ENCODE measurements around the gene SLC12A8. TPM values are rescaled to one million over a fixed set of nuclear protein-coding genes. Genes with fewer than 3 reads are reported as not detected.

Gene SLC12A8
- total RNA-seq, 1 experiment from 2014 or later: 7.1 TPM

DNA sequence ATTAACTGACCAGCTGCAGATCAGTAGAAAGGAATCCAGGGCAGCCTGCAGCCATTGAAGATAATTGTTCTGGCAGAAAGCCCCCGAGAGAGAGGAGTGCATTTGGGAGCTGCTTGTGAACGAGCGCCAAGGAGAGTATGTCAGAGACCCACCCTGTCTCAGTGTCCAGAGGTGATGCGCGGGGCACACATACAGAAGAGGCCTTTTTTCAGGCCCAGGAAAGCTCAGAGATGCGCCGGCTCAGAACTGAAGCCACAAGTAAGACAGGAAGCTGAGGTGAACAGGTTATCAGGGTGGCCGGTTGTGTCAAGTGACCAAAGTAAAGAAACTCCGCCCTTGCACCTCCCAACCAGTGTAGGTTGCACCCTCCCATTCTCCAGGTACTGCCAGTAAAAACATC lies 96.9 kb downstream of the SLC12A8 start:
- H3K27me3 ChIP-seq (replicated peaks; ENCODE audit: insufficient read depth, low read depth, low read length, poor library complexity): no peaks in the 10 kb centered on the region
- no peaks in the 10 kb centered on the region for H3K36me3 ChIP-seq (ENCODE audit: insufficient read depth, low read length, poor library complexity, severe bottlenecking)
- BruUV-seq (replicated peaks): no TSS peak
- intact Hi-C loops (cut with micrococcal nuclease; ENCODE audit: unreplicated experiment): no loop called here
- ChIA-PET POLR2A (ENCODE audit: low non-redundant PET) (no interaction called here), CTCF (no interaction called here)
- DNase-seq (ENCODE audit: low spot score): no peak
- no peak overlapping the region for H3K27ac ChIP-seq (ENCODE audit: low read depth, low read length, poor library complexity, severe bottlenecking)
- H3K4me3 ChIP-seq (ENCODE audit: low read depth, low read length, poor library complexity, severe bottlenecking): no peak overlapping the region
- TF ChIP-seq, protein P1, sequence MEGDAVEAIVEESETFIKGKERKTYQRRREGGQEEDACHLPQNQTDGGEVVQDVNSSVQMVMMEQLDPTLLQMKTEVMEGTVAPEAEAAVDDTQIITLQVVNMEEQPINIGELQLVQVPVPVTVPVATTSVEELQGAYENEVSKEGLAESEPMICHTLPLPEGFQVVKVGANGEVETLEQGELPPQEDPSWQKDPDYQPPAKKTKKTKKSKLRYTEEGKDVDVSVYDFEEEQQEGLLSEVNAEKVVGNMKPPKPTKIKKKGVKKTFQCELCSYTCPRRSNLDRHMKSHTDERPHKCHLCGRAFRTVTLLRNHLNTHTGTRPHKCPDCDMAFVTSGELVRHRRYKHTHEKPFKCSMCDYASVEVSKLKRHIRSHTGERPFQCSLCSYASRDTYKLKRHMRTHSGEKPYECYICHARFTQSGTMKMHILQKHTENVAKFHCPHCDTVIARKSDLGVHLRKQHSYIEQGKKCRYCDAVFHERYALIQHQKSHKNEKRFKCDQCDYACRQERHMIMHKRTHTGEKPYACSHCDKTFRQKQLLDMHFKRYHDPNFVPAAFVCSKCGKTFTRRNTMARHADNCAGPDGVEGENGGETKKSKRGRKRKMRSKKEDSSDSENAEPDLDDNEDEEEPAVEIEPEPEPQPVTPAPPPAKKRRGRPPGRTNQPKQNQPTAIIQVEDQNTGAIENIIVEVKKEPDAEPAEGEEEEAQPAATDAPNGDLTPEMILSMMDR (conservative IDR thresholded peaks at IDR 0.05; ENCODE audit: low read depth, low read length): no peak
- TF ChIP-seq EZH2 (IDR thresholded peaks at IDR 0.05; ENCODE audit: borderline replicate concordance, low read depth, low read length, poor library complexity, severe bottlenecking): no peak
- H3K9me3 ChIP-seq (ENCODE audit: low read depth, low read length, poor library complexity, severe bottlenecking): no peaks in the 10 kb centered on the region
- H3K4me1 ChIP-seq (ENCODE audit: insufficient read depth, low read length, poor library complexity, severe bottlenecking): peaks cover 9% of the 10 kb centered on the region

DNA sequence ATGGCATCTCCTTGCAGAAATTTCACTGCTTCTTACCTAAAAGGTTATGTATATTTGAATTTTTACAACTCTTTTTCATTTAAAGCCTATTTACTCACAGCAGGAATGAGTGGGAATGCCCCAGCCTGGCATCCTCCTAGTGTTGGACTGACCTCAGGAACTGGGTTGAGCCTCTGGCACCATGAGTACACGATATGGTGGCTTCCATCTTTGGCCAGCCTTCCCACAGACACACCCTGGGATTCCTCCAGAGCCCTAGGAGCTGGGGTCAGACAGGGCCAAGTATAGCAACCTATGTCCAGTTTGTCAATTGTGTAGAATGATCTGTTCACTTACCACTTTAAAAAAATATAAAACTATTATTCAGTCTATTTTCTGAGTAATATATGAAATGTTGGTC lies 99.6 kb downstream of the SLC12A8 start:
- no peaks in the 10 kb centered on the region for H3K9me3 ChIP-seq (ENCODE audit: low read depth, low read length, poor library complexity, severe bottlenecking)
- TF ChIP-seq, protein P1 (conservative IDR thresholded peaks at IDR 0.05; ENCODE audit: low read depth, low read length): no peak
- TF ChIP-seq EZH2 (IDR thresholded peaks at IDR 0.05; ENCODE audit: borderline replicate concordance, low read depth, low read length, poor library complexity, severe bottlenecking): no peak
- peaks cover 4% of the 10 kb centered on the region for H3K4me1 ChIP-seq (ENCODE audit: insufficient read depth, low read length, poor library complexity, severe bottlenecking)
- H3K36me3 ChIP-seq (ENCODE audit: insufficient read depth, low read length, poor library complexity, severe bottlenecking): no peaks in the 10 kb centered on the region
- BruUV-seq (replicated peaks): no TSS peak
- H3K27ac ChIP-seq (ENCODE audit: low read depth, low read length, poor library complexity, severe bottlenecking): no peak overlapping the region
- DNase-seq (ENCODE audit: low spot score): no peak
- ChIA-PET POLR2A (ENCODE audit: low non-redundant PET) (no interaction called here), CTCF (no interaction called here)
- no peaks in the 10 kb centered on the region for H3K27me3 ChIP-seq (replicated peaks; ENCODE audit: insufficient read depth, low read depth, low read length, poor library complexity)
- intact Hi-C loops (cut with micrococcal nuclease; ENCODE audit: unreplicated experiment): no loop called here
- no peak overlapping the region for H3K4me3 ChIP-seq (ENCODE audit: low read depth, low read length, poor library complexity, severe bottlenecking)

DNA sequence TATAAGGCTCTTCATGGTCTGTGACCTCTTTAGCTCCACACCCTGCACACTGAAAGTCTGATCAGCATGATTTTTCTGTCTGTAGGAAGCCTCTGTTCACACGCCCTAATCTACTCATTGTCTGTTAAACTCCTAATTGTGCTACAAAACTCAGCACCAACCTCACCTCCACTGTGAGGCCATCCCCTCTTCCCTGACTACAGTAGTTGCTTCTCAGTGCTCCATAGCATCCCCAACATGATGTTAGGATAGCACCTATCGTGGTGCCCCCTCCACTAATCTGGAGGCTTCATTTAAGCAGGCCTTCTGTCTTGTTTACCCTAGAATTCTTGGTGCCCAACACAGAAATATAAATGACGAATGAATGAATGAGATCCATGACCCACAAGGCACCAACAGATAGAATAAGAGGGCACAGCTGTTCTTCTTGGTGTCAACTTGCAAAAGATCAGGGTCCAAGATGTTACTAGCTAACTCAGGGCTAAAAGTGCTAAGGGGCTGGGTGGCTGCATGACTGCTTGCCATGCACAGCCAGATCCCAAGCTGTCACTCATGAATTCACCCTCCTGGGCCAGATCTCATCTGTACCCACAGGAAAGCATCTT lies 101.6 kb downstream of the SLC12A8 start:
- no peaks in the 10 kb centered on the region for H3K36me3 ChIP-seq (ENCODE audit: insufficient read depth, low read length, poor library complexity, severe bottlenecking)
- BruUV-seq (replicated peaks): no TSS peak
- H3K4me1 ChIP-seq (ENCODE audit: insufficient read depth, low read length, poor library complexity, severe bottlenecking): peaks cover 10% of the 10 kb centered on the region
- no peaks in the 10 kb centered on the region for H3K27me3 ChIP-seq (replicated peaks; ENCODE audit: insufficient read depth, low read depth, low read length, poor library complexity)
- H3K27ac ChIP-seq (ENCODE audit: low read depth, low read length, poor library complexity, severe bottlenecking): no peak overlapping the region
- intact Hi-C loops (cut with micrococcal nuclease; ENCODE audit: unreplicated experiment): no loop called here
- ChIA-PET POLR2A (ENCODE audit: low non-redundant PET) (no interaction called here), CTCF (no interaction called here)
- no peak for TF ChIP-seq EZH2 (IDR thresholded peaks at IDR 0.05; ENCODE audit: borderline replicate concordance, low read depth, low read length, poor library complexity, severe bottlenecking)
- TF ChIP-seq, protein P1 (conservative IDR thresholded peaks at IDR 0.05; ENCODE audit: low read depth, low read length): no peak
- H3K4me3 ChIP-seq (ENCODE audit: low read depth, low read length, poor library complexity, severe bottlenecking): no peak overlapping the region
- no peaks in the 10 kb centered on the region for H3K9me3 ChIP-seq (ENCODE audit: low read depth, low read length, poor library complexity, severe bottlenecking)
- DNase-seq (ENCODE audit: low spot score): no peak
